Mesodermal cell (in vitro differentiated cells): ENCODE data around the gene GRK3.

Source experiments
- H3K27ac ChIP-seq: 2 replicates; pipeline ENCODE4 v1.7.0; 2013; ENCODE audit warnings: mild to moderate bottlenecking, low read depth, low read length, moderate library complexity; ENCODE audit not compliant: severe bottlenecking
- H3K36me3 ChIP-seq: 2 replicates; pipeline ENCODE4 v1.7.1; 2013; ENCODE audit warnings: mild to moderate bottlenecking, low read length, moderate library complexity; ENCODE audit not compliant: control insufficient read depth, insufficient read depth
- H3K4me1 ChIP-seq: one replicate; pipeline ENCODE4 v1.7.1; 2013; ENCODE audit warnings: mild to moderate bottlenecking, low read length; ENCODE audit not compliant: insufficient read depth, control insufficient read depth, poor library complexity, severe bottlenecking
- H3K4me3 ChIP-seq: 2 replicates; pipeline ENCODE4 v1.7.0; 2013; ENCODE audit warnings: low read length, control low read depth, mild to moderate bottlenecking; ENCODE audit not compliant: insufficient read depth, poor library complexity, severe bottlenecking; ENCODE audit errors: extremely low read depth
- H3K9me3 ChIP-seq: 2 replicates; pipeline ENCODE4 v1.7.1; 2013; ENCODE audit warnings: mild to moderate bottlenecking, low read length, moderate library complexity; ENCODE audit not compliant: control insufficient read depth
- WGBS, 2 experiments: methylation state at CpG; one replicate each; pipeline ENCODE4 v1.1.5; 2013; ENCODE audit warnings: missing lambda C conversion rate in 2 of 2; ENCODE audit not compliant: insufficient coverage in 2 of 2; 5-methylcytosine and 5-hydroxymethylcytosine counted together

GRK3 gene

GRCh38 chr22:25747245-25747944 lies 182.9 kb downstream of the GRK3 start:
- WGBS, 2 experiments = 76 to 90% methylated on average over 6 to 8 of the region's 8 CpGs
- H3K4me3 ChIP-seq = no peak overlapping the region

GRCh38 chr22:25748140-25748539 lies 183.7 kb downstream of the GRK3 start:
- Histone ChIP-seq H3K27ac (no peak overlapping the region), H3K9me3 (no peaks in the 10 kb centered on the region), H3K4me3 (no peak overlapping the region), H3K36me3 (no peaks in the 10 kb centered on the region), H3K4me1 (peaks cover 6% of the 10 kb centered on the region)
- WGBS, 2 experiments = 84 to 96% methylated on average over 4 of the region's 5 CpGs

More at GRCh38 chr22:25747245-25747944, 182.9 kb downstream of the GRK3 start:
- Histone ChIP-seq H3K27ac (no peak overlapping the region), H3K9me3 (no peaks in the 10 kb centered on the region), H3K36me3 (no peaks in the 10 kb centered on the region), H3K4me1 (peaks cover 6% of the 10 kb centered on the region)

GRCh38 chr22:25748704-25749103 lies 184.2 kb downstream of the GRK3 start:
- Histone ChIP-seq H3K4me1 (peaks cover 6% of the 10 kb centered on the region), H3K9me3 (no peaks in the 10 kb centered on the region), H3K36me3 (no peaks in the 10 kb centered on the region), H3K4me3 (no peak overlapping the region), H3K27ac (no peak overlapping the region)
- 86 to 100% methylated on average over 1 of the region's 2 CpGs for WGBS, 2 experiments

- Histone ChIP-seq H3K9me3 (no peaks in the 10 kb centered on the region), H3K4me3 (no peak overlapping the region), H3K36me3 (no peaks in the 10 kb centered on the region), H3K27ac (no peak overlapping the region), H3K4me1 (peaks cover 6% of the 10 kb centered on the region)
- 85 to 87% methylated on average over 5 to 8 of the region's 10 CpGs for WGBS, 2 experiments
Measured at GRCh38 chr22:25749420-25750169, 185.1 kb downstream of the GRK3 start.

GRCh38 chr22:25750569-25751173 lies 186.2 kb downstream of the GRK3 start:
- Histone ChIP-seq H3K36me3 (no peaks in the 10 kb centered on the region), H3K27ac (no peak overlapping the region), H3K9me3 (no peaks in the 10 kb centered on the region), H3K4me3 (no peak overlapping the region), H3K4me1 (peaks cover 6% of the 10 kb centered on the region)
- WGBS, 2 experiments = 80 to 87% methylated on average over 5 to 6 of the region's 6 CpGs

- 81 to 88% methylated on average over 2 to 3 of the region's 4 CpGs for WGBS, 2 experiments
Measured at GRCh38 chr22:25751174-25751581, 186.7 kb downstream of the GRK3 start.

GRCh38 chr22:25752615-25753214 lies 188.2 kb downstream of the GRK3 start:
- H3K4me1 ChIP-seq = no peaks in the 10 kb centered on the region
- no peak overlapping the region for H3K4me3 ChIP-seq
- WGBS, 2 experiments = 96 to 99% methylated on average over 41 to 47 of the region's 48 CpGs

More at GRCh38 chr22:25751174-25751581, 186.7 kb downstream of the GRK3 start:
- H3K36me3 ChIP-seq = no peaks in the 10 kb centered on the region
- H3K4me1 ChIP-seq = peaks cover 6% of the 10 kb centered on the region
- H3K9me3 ChIP-seq = no peaks in the 10 kb centered on the region
- H3K27ac ChIP-seq = no peak overlapping the region
- no peak overlapping the region for H3K4me3 ChIP-seq

GRCh38 chr22:25753252-25753651 lies 188.8 kb downstream of the GRK3 start:
- 93 to 97% methylated on average over 9 to 14 of the region's 14 CpGs for WGBS, 2 experiments
- Histone ChIP-seq H3K4me1 (no peaks in the 10 kb centered on the region), H3K27ac (no peak overlapping the region), H3K4me3 (no peak overlapping the region), H3K36me3 (no peaks in the 10 kb centered on the region), H3K9me3 (no peaks in the 10 kb centered on the region)

More at GRCh38 chr22:25752615-25753214, 188.2 kb downstream of the GRK3 start:
- H3K27ac ChIP-seq = no peak overlapping the region
- no peaks in the 10 kb centered on the region for H3K9me3 ChIP-seq
- H3K36me3 ChIP-seq = no peaks in the 10 kb centered on the region

- no peak overlapping the region for H3K27ac ChIP-seq
Measured at GRCh38 chr22:25754527-25755202, 190.2 kb downstream of the GRK3 start.

GRCh38 chr22:25757686-25758085 lies 193.2 kb downstream of the GRK3 start:
- peaks cover 23% of the 10 kb centered on the region for H3K4me1 ChIP-seq
- H3K9me3 ChIP-seq = no peaks in the 10 kb centered on the region
- H3K36me3 ChIP-seq = no peaks in the 10 kb centered on the region
- no peak overlapping the region for H3K27ac ChIP-seq
- H3K4me3 ChIP-seq = no peak overlapping the region
- WGBS, 2 experiments = 100% methylated on average over 1 of the region's 3 CpGs; no CpG with 5 or more reads in 1 of the 2 experiments

More at GRCh38 chr22:25754527-25755202, 190.2 kb downstream of the GRK3 start:
- H3K36me3 ChIP-seq = no peaks in the 10 kb centered on the region
- H3K9me3 ChIP-seq = no peaks in the 10 kb centered on the region
- H3K4me1 ChIP-seq = no peaks in the 10 kb centered on the region
- WGBS, 2 experiments = 91% methylated on average over 20 to 22 of the region's 24 CpGs
- H3K4me3 ChIP-seq = no peak overlapping the region
